OCI-M2 (cell line): Measurements from ENCODE around the gene OCIAD2.
"Not testable (repeated sequence)": the region's sequence is repeated elsewhere in the genome, so short reads cannot be mapped to it uniquely, and the experiment has no call there.

ENCODE experiments used
- DNase-seq: peaks from one replicate; lab custom pipeline; 2025; ENCODE audit not compliant: unreplicated experiment; lab: John Stamatoyannopoulos, UW

OCIAD2 gene

GRCh38 chr4:48854982-48855381, 51.6 kb downstream of the OCIAD2 start:
- no peak for DNase-seq

DNA sequence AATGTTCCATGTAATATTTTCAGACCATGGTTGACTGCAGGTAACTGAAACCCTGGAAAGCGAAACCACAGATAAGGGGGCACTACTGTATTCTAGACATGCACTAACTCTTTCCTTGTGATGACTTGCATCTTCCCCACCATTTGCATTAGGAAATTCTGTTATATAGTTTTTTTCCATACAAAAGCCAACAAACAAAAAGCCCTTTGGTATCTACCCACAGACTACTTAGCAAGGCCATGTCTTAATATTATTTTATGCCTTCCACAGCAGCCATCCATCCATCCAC, 52.2 kb downstream of the OCIAD2 start:
- no peak for DNase-seq

DNA sequence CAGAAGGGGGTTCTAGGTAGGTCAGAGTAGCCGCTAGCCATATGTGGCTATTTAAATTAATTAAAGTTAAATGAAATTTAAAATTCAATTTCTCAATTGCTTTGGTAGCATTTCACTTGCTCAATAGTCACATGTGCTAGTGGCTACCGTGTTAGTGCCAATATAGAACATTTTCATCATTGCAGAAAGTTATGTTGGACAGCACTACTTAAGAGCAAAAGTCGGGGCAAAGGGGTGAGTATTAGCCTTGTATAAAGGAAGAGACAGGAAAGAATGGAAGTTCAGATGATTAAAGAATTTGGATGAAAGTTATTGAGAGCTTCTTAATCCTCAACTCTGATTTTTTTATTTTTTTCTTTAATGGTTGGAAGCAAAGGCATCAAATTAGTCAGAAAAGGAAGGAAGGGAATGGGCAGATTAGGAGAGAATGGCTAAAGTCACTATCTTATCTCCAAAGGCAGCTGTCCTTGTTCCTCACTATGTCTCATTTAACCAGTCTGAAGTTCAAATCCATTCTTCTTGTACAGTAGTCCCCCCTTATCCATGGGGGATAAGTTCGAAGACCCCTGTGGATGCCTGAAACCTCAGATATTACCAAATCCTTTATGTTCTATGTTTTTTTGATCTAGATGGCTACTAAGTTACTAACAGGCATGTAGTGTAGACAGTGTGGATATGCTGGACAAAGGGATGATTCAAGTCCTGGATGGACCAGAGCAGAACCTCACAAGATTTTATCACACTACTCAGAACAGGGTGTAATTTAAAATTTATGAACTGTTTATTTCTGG, 52.8 kb downstream of the OCIAD2 start:
- peak; percentile 35 for DNase-seq

- no peak for DNase-seq
Measured at GRCh38 chr4:48851651-48852050, 54.9 kb downstream of the OCIAD2 start.

DNA sequence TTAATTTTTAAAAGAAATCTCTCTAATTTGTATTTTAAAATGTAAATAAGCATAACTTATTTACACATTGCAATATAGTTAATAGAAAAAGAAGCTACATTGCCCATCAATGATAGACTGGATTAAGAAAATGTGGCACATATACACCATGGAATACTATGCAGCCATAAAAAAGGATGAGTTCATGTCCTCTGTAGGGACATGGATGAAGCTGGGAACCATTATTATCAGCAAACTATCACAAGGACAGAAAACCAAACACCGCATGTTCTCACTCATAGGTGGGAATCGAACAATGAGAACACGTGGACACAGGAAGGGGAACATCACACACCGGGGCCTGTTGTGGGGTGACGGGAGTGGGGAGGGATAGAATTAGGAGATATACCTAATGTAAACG, 57.8 kb downstream of the OCIAD2 start:
- DNase-seq: not testable (repeated sequence)

GRCh38 chr4:48844843-48845242, 61.7 kb downstream of the OCIAD2 start:
- DNase-seq: no peak

DNA sequence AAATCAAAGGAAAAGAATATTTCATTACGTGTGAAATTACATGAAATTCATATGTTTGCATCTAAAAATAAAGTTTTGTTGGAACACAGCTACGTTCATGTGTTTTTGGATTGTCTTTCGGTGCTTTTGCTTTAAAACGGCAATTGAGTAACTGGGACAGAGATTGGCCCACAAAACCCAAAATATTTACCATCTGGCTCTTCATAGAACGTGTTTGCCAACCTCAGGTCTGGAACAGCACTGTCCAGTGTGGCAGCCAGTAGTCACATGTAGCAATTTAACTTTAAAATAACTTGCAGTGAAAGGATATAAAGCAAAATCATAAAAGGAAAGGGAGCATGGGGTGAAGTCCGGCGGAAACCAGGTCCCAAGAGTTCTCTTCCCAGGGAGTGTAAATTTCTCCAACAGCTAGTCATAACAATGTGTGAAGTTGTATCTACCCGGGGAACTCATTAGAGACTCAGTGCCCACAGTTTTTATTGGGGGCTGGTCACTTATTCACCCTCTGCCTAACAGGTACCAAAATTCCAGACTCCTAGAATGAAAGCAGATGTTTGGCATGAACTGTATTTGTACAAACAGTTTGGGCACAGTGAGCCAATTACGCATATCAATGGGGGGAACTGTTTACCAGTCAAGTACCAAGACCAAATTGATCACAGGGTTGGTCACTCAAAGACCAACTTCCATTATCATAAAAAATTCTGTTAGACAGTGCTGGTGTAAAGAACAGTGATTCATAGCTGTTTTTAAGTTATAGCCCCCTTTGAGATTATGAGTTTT, 65.3 kb downstream of the OCIAD2 start:
- DNase-seq: no peak

DNA sequence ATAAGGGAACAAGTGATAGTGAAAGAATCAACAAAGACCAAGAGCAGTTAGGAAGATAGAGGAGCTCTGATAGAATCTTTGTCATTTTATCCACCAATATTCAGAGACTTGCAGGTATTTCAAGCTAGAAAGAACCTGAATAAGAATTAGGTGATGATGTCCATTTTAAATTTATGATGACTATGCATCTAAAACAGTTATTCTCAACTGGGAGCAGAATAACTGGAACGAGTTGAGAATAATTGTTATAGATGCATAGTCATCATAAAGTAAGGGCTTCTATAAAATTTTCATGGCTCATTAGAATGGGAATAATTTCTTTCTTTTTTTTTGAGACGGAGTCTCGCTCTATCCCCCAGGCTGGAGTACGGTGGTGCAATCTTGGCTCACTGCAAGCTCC, 69.9 kb downstream of the OCIAD2 start:
- DNase-seq: no peak
